ENCODE measurements around the gene VIP. TPM values are rescaled to one million over a fixed set of nuclear protein-coding genes. Genes with fewer than 3 reads are reported as not detected.

Gene VIP
- total and polyA plus RNA-seq, 2 of the 8 experiments (the other 6 are each of a cell fraction or from before 2014, with no cell fraction given), result not detected

- Histone ChIP-seq H3K4me3 (ENCODE audit: extremely low read depth in 1 of 4, insufficient read depth in 2 of 4, low read depth in 3 of 4, low read length in 4 of 4) (no peak overlapping the region), H2BK12ac (ENCODE audit: low read depth, low read length) (no peak overlapping the region), H3K56ac (replicated peaks; ENCODE audit: insufficient read length, low read depth, low read length) (no peak overlapping the region), H3K18ac (ENCODE audit: extremely low read depth, low read length) (no peak overlapping the region), H2BK15ac (ENCODE audit: low read length) (no peak overlapping the region), H3K27ac (ENCODE audit: low read depth, low read length) (no peak overlapping the region), H3K23ac (ENCODE audit: insufficient read length) (no peak overlapping the region), H3K9ac (replicated peaks in 1 of 4; ENCODE audit: extremely low read depth in 1 of 4, low read depth in 3 of 4, low read length in 3 of 4) (no peak overlapping the region), H3K9me3 (ENCODE audit: insufficient read depth in 2 of 2, low read depth in 1 of 2, low read length in 1 of 2) (no peaks in the 10 kb centered on the region), H3K36me3 (ENCODE audit: control insufficient read depth in 2 of 4, insufficient read depth in 4 of 4, low read length in 3 of 4) (no peaks in the 10 kb centered on the region), H3K4me2 (ENCODE audit: insufficient read depth in 1 of 2, low read depth in 2 of 2, low read length in 2 of 2) (no peak overlapping the region), H3K4me1 (replicated peaks in 1 of 4; ENCODE audit: control insufficient read depth in 3 of 4, insufficient read depth in 4 of 4, low read length in 3 of 4) (no peaks in the 10 kb centered on the region), H3K79me2 (ENCODE audit: control insufficient read depth in 1 of 2, insufficient read depth in 2 of 2, low read length in 2 of 2) (no peaks in the 10 kb centered on the region), H3K79me1 (ENCODE audit: low read depth, low read length) (no peaks in the 10 kb centered on the region), H2BK120ac (replicated peaks; ENCODE audit: low read depth, low read length) (no peak overlapping the region), H4K8ac (ENCODE audit: extremely low read depth, insufficient read depth, low read length) (no peak overlapping the region), H3K14ac (ENCODE audit: insufficient read length) (no peak overlapping the region), H2AK5ac (ENCODE audit: low read depth, low read length) (no peak overlapping the region), H3K23me2 (ENCODE audit: low read depth, low read length) (no peaks in the 10 kb centered on the region), H2AFZ (ENCODE audit: low read length) (no peak overlapping the region), H2BK5ac (ENCODE audit: low read depth, low read length) (no peak overlapping the region), H4K5ac (ENCODE audit: insufficient read length, low read depth, low read length) (no peak overlapping the region), H4K20me1 (replicated peaks in 1 of 2; ENCODE audit: control insufficient read depth in 1 of 2, insufficient read depth in 2 of 2, low read length in 2 of 2) (no peaks in the 10 kb centered on the region), H3K27me3 (replicated peaks in 1 of 4; ENCODE audit: control insufficient read depth in 3 of 4, extremely low read depth in 1 of 4, insufficient read depth in 3 of 4, low read length in 3 of 4) (no peaks in the 10 kb centered on the region), H2BK20ac (ENCODE audit: low read length) (no peak overlapping the region), H4K91ac (replicated peaks; ENCODE audit: insufficient read length, low read length) (no peak overlapping the region), H3K4ac (replicated peaks; ENCODE audit: insufficient read length, low read depth, low read length) (no peak overlapping the region)
- ChIA-PET CTCF (ENCODE audit: partially characterized antibody) (interaction anchor here (1.0 to 1.7 kb wide), 4 partner anchors 21 to 184 kb away, joined by 3 to 5 read pairs (median 3); no protein-coding TSS in a partner anchor), POLR2A (ENCODE audit: partially characterized antibody) (no interaction called here)
- DNase-seq (ENCODE audit: low read depth in 1 of 2, low spot score in 2 of 2), result no peak
- WGBS, 2 experiments (ENCODE audit: extremely low coverage in 1 of 2, insufficient coverage in 1 of 2, insufficient read length in 1 of 2, insufficient replicate concordance in 2 of 2, low coverage in 1 of 2, low lambda C conversion rate in 2 of 2, missing lambda C conversion rate in 1 of 2), result 95% methylated on average over 2 of the region's 2 CpGs; no CpG with 5 or more reads in 1 of the 2 experiments
- FAIRE-seq, result no peak
- TF ChIP-seq SP2 (IDR thresholded peaks at IDR 0.05; ENCODE audit: low read length), result no peak
- TF ChIP-seq NANOG (IDR thresholded peaks at IDR 0.05; ENCODE audit: insufficient read depth, low read depth, low read length, poor library complexity, severe bottlenecking), result no peak
- TF ChIP-seq CREB1 (IDR thresholded peaks at IDR 0.05), result no peak
- TF ChIP-seq ASH2L (IDR thresholded peaks at IDR 0.05; ENCODE audit: low read length), result no peak
- TF ChIP-seq RAD21 (IDR thresholded peaks at IDR 0.05 in 1 of 2, conservative IDR thresholded peaks at IDR 0.05 in 1 of 2; ENCODE audit: low read depth in 2 of 2, low read length in 2 of 2), result no peak
- no peak for TF ChIP-seq SIN3A (conservative IDR thresholded peaks at IDR 0.05 in 1 of 2, IDR thresholded peaks at IDR 0.05 in 1 of 2; ENCODE audit: low read depth in 1 of 2, low read length in 2 of 2)
- TF ChIP-seq TCF12 (IDR thresholded peaks at IDR 0.05; ENCODE audit: low read depth, low read length), result no peak
- no peak for TF ChIP-seq CTCF (IDR thresholded peaks at IDR 0.05; ENCODE audit: control extremely low read depth in 1 of 3, insufficient read depth in 1 of 3, low read depth in 1 of 3, low read length in 3 of 3)
- TF ChIP-seq GTF2F1 (IDR thresholded peaks at IDR 0.05; ENCODE audit: borderline replicate concordance, low read depth, low read length), result no peak
- no peak for TF ChIP-seq SAP30 (IDR thresholded peaks at IDR 0.05; ENCODE audit: insufficient read depth, insufficient replicate concordance, low read length)
- no peak for TF ChIP-seq SUZ12 (IDR thresholded peaks at IDR 0.05; ENCODE audit: low read length)
- TF ChIP-seq CHD2 (IDR thresholded peaks at IDR 0.05; ENCODE audit: low read length), result no peak
These were observed 19.4 kb downstream of the VIP start for GRCh38 chr6:152769993-152770392.
